GM12892 (cell line): ENCODE measurements around the gene NFE2L3.

Experiments used
- POLR2A ChIP-seq: IDR thresholded peaks from 2 replicates; pipeline ENCODE4 v1.6.1; 2011; ENCODE audit warnings: low read depth, low read length, control low read depth
- POLR2AphosphoS5 ChIP-seq: IDR thresholded peaks from 2 replicates; pipeline ENCODE4 v1.6.1; 2011; ENCODE audit warnings: low read depth, low read length, control low read depth
- TAF1 ChIP-seq: IDR thresholded peaks from 2 replicates; pipeline ENCODE4 v1.6.1; 2011; ENCODE audit warnings: low read depth, mild to moderate bottlenecking, control low read depth, low read length, borderline replicate concordance

DNA sequence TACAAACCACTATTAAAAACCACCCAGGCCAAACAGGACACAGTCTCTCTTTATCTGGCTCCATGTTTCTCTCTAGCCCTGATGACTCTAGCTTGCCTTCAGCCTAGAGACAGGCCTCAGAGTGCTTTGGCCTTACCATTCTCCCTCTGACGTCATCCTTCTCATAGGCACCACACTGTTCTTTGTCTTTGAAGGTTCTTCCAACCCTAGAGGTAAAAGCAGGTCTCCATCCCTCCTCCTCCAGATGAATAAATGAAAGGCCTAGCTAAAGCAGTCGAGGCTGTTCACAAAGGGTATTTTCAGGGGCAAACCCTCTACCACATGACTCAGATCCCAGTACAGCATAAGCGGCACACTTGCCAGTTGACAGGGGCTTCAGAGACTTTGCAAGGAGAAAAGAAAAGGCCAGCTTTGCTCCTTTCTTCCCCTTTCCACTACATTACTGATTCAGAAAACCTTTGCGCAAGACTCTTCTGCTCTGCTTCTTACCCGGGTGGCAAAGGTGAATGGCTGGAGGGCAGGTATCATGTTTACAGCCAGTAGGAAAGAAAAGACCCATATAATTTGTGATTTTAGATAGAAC, 14.8 kb downstream of the NFE2L3 start:
- TF ChIP-seq TAF1 (no peak), POLR2AphosphoS5 (no peak), POLR2A (no peak)
